H9 (cell line): Measurements from ENCODE around the gene OR10A3. TPM values are rescaled to one million over a fixed set of nuclear protein-coding genes. Genes with fewer than 3 reads are reported as not detected.

Experiments
- DNase-seq: peaks from one replicate; pipeline ENCODE4 v3.0.0-alpha.2; 2017
- H2AFZ ChIP-seq: one replicate; pipeline ENCODE4 v1.6.1; 2013; ENCODE audit warnings: mild to moderate bottlenecking, low read length, control low read depth, moderate library complexity
- H2AK5ac ChIP-seq: 2 replicates; pipeline ENCODE4 v1.6.1; 2013; ENCODE audit warnings: low read length, control low read depth, mixed read lengths; ENCODE audit not compliant: insufficient read length
- H2BK120ac ChIP-seq: one replicate; pipeline ENCODE4 v1.6.1; 2013; ENCODE audit warnings: low read depth, mild to moderate bottlenecking, low read length, control low read depth, inconsistent platforms; ENCODE audit not compliant: poor library complexity, severe bottlenecking
- H2BK12ac ChIP-seq: 2 replicates; pipeline ENCODE4 v1.6.1; 2013; ENCODE audit warnings: low read length, control low read depth, mixed read lengths, low read depth; ENCODE audit not compliant: insufficient read length
- H2BK15ac ChIP-seq: 2 replicates; pipeline ENCODE4 v1.6.1; 2013; ENCODE audit warnings: low read depth, low read length, control low read depth
- H2BK20ac ChIP-seq: one replicate; pipeline ENCODE4 v1.6.1; 2013; ENCODE audit warnings: low read depth, mild to moderate bottlenecking, low read length, control low read depth, inconsistent platforms; ENCODE audit not compliant: poor library complexity, severe bottlenecking
- H2BK5ac ChIP-seq: 2 replicates; pipeline ENCODE4 v1.6.1; 2013; ENCODE audit warnings: low read length, control low read depth, mixed read lengths; ENCODE audit not compliant: insufficient read length
- H3K14ac ChIP-seq: 2 replicates; pipeline ENCODE4 v1.6.1; 2013; ENCODE audit warnings: low read length, control low read depth; ENCODE audit not compliant: insufficient read depth
- H3K18ac ChIP-seq: 2 replicates; pipeline ENCODE4 v1.6.1; 2013; ENCODE audit warnings: low read depth, mild to moderate bottlenecking, mixed read lengths, low read length, control low read depth; ENCODE audit not compliant: insufficient read length
- H3K23ac ChIP-seq: 2 replicates; pipeline ENCODE4 v1.6.1; 2013; ENCODE audit warnings: low read length, control low read depth, mixed read lengths, low read depth; ENCODE audit not compliant: insufficient read length
- H3K23me2 ChIP-seq: 2 replicates; pipeline ENCODE4 v1.6.1; 2013; ENCODE audit warnings: low read depth, mild to moderate bottlenecking, mixed read lengths, low read length, control low read depth; ENCODE audit not compliant: insufficient read length, poor library complexity, severe bottlenecking
- H3K27ac ChIP-seq: 2 replicates; pipeline ENCODE4 v1.5.1; 2013; ENCODE audit warnings: low read length, control low read depth, mixed read lengths, low read depth; ENCODE audit not compliant: insufficient read length
- H3K27me3 ChIP-seq: 2 replicates; pipeline ENCODE4 v1.6.1; 2013; ENCODE audit warnings: low read length, control low read depth, inconsistent platforms; ENCODE audit not compliant: insufficient read depth
- H3K4ac ChIP-seq: 2 replicates; pipeline ENCODE4 v1.6.1; 2013; ENCODE audit warnings: low read depth, mild to moderate bottlenecking, control low read depth, inconsistent platforms, low read length, moderate library complexity
- H3K4me1 ChIP-seq: 2 replicates; pipeline ENCODE4 v1.6.1; 2013; ENCODE audit warnings: low read length, control low read depth, inconsistent platforms; ENCODE audit not compliant: insufficient read depth
- H3K4me2 ChIP-seq: 2 replicates; pipeline ENCODE4 v1.6.1; 2013; ENCODE audit warnings: low read length, control low read depth, mixed read lengths; ENCODE audit not compliant: insufficient read length, insufficient read depth
- H3K56ac ChIP-seq: 2 replicates; pipeline ENCODE4 v1.6.1; 2013; ENCODE audit warnings: low read depth, mild to moderate bottlenecking, mixed read lengths, low read length, control low read depth; ENCODE audit not compliant: insufficient read length
- H3K79me1 ChIP-seq: 2 replicates; pipeline ENCODE4 v1.6.1; 2013; ENCODE audit warnings: low read depth, mild to moderate bottlenecking, moderate library complexity, low read length, control low read depth, inconsistent platforms; ENCODE audit not compliant: insufficient read depth, poor library complexity, severe bottlenecking
- H3K79me2 ChIP-seq: 2 replicates; pipeline ENCODE4 v1.6.1; 2013; ENCODE audit warnings: low read length, control low read depth, inconsistent platforms; ENCODE audit not compliant: insufficient read depth
- H3K9ac ChIP-seq: 2 replicates; pipeline ENCODE4 v1.6.1; 2013; ENCODE audit warnings: low read length, control low read depth, mixed read lengths; ENCODE audit not compliant: insufficient read length; ENCODE audit errors: extremely low read depth
- H3K9me3 ChIP-seq: one replicate; pipeline ENCODE4 v1.6.1; 2013; ENCODE audit warnings: low read depth, low read length, inconsistent platforms; ENCODE audit not compliant: control insufficient read depth
- H3T11ph ChIP-seq: one replicate; pipeline ENCODE4 v1.6.1; 2013; ENCODE audit warnings: mild to moderate bottlenecking, low read length, control low read depth, inconsistent platforms
- H4K20me1 ChIP-seq: one replicate; pipeline ENCODE4 v1.6.1; 2013; ENCODE audit not compliant: control insufficient read depth, insufficient read length, insufficient read depth
- H4K5ac ChIP-seq: 2 replicates; pipeline ENCODE4 v1.6.1; 2013; ENCODE audit warnings: low read depth, mild to moderate bottlenecking, mixed read lengths, low read length, control low read depth; ENCODE audit not compliant: insufficient read length
- H4K8ac ChIP-seq: replicated peaks from 2 replicates; pipeline ENCODE4 v1.6.1; 2013; ENCODE audit warnings: low read length, control low read depth, mixed read lengths, low read depth; ENCODE audit not compliant: insufficient read length
- H4K91ac ChIP-seq: 2 replicates; pipeline ENCODE4 v1.6.1; 2013; ENCODE audit warnings: low read depth, mild to moderate bottlenecking, moderate library complexity, mixed read lengths, low read length, control low read depth; ENCODE audit not compliant: insufficient read length
- H3K27ac Mint-ChIP-seq, 3 experiments: 2 replicates in 2 of 3; 3 replicates in 1 of 3; pipeline ENCODE4 v1.8.0; 2020 to 2021; ENCODE audit warnings: mixed read lengths in 3 of 3, mild to moderate bottlenecking in 1 of 3, moderate library complexity in 1 of 3
- H3K27me3 Mint-ChIP-seq: 2 replicates; pipeline ENCODE4 v1.8.0; 2021; ENCODE audit warnings: low read depth, mild to moderate bottlenecking, moderate library complexity, mixed read lengths
- H3K36me3 Mint-ChIP-seq, 3 experiments: 2 replicates in 2 of 3; 3 replicates in 1 of 3; pipeline ENCODE4 v1.8.0; 2020 to 2021; ENCODE audit warnings: low read depth in 3 of 3, mixed read lengths in 3 of 3; ENCODE audit not compliant: insufficient read depth in 1 of 3
- H3K4me1 Mint-ChIP-seq, 2 experiments: 2 replicates each; pipeline ENCODE4 v1.8.0; 2020; ENCODE audit warnings: mixed read lengths in 2 of 2
- H3K4me3 Mint-ChIP-seq, 2 experiments: 2 replicates in 1 of 2; 3 replicates in 1 of 2; pipeline ENCODE4 v1.8.0; 2020 to 2021; ENCODE audit warnings: mild to moderate bottlenecking in 2 of 2, mixed read lengths in 2 of 2, moderate library complexity in 1 of 2
- H3K9me3 Mint-ChIP-seq, 2 experiments: 2 replicates in 1 of 2; 3 replicates in 1 of 2; pipeline ENCODE4 v1.8.0; 2020; ENCODE audit warnings: mild to moderate bottlenecking in 2 of 2, mixed read lengths in 2 of 2, moderate library complexity in 1 of 2
- CTCF ChIP-seq: fragments of 200-600 bp; sonication (generic); conservative IDR thresholded peaks from 3 replicates; pipeline ENCODE4 v1.8.0; 2021; ENCODE audit warnings: antibody characterized with exemption, mild to moderate bottlenecking
- WGBS: extraction: QIAGEN DNeasy Blood & Tissue Kit; methylation state at CpG from one replicate; pipeline ENCODE4 v1.1.7; 2013; ENCODE audit warnings: missing lambda C conversion rate, low lambda C conversion rate, mixed read lengths; ENCODE audit not compliant: insufficient read length; ENCODE audit errors: extremely low coverage; 5-methylcytosine and 5-hydroxymethylcytosine counted together
- total RNA-seq: library from RNA; stranded (reverse); gene quantifications from 2 replicates; pipeline ENCODE4 v1.2.1, GENCODE V29; 2021

OR10A3 gene
- total RNA-seq, 1 experiment from 2014 or later: not detected

GRCh38 chr11:7907121-7907520, 34.4 kb downstream of the OR10A3 start:
- no peak overlapping the region for H2BK5ac ChIP-seq
- no peaks in the 10 kb centered on the region for H3K23me2 ChIP-seq
- Mint-ChIP-seq H3K4me1 (peaks cover 71 to 81% of the 10 kb centered on the region in 2 experiments), H3K4me3 (no peak overlapping the region; a peak in 1 of 5 replicates), H3K36me3 (no peaks in the 10 kb centered on the region), H3K9me3 (no peaks in the 10 kb centered on the region), H3K27me3 (no peaks in the 10 kb centered on the region), H3K27ac (peak overlapping the region in 1 of 3 experiments; percentile 50; a peak in 2 of 7 replicates)
- H3K56ac ChIP-seq: no peak overlapping the region
- H3K18ac ChIP-seq: no peak overlapping the region
- no peak overlapping the region; the same call in 1 of the 2 replicates for H3K4ac ChIP-seq
- no peak overlapping the region for H3K4me2 ChIP-seq
- H3K79me2 ChIP-seq: no peaks in the 10 kb centered on the region
- H2AK5ac ChIP-seq: no peak overlapping the region
- H3K9ac ChIP-seq: no peak overlapping the region
- no peak overlapping the region for H3K14ac ChIP-seq
- no peaks in the 10 kb centered on the region for H3K9me3 ChIP-seq
- peaks cover 10% of the 10 kb centered on the region; the same call in 1 of the 2 replicates for H3K4me1 ChIP-seq
- H2AFZ ChIP-seq: no peak overlapping the region
- H3T11ph ChIP-seq: no peak overlapping the region
- H3K27me3 ChIP-seq: no peaks in the 10 kb centered on the region
- no peak overlapping the region for H2BK20ac ChIP-seq
- H3K27ac ChIP-seq: peak overlapping the region; percentile 54
- H4K20me1 ChIP-seq: no peaks in the 10 kb centered on the region
- no peak overlapping the region for H2BK120ac ChIP-seq
- no peaks in the 10 kb centered on the region for H3K79me1 ChIP-seq
- H3K23ac ChIP-seq: no peak overlapping the region
- H4K8ac ChIP-seq: no peak overlapping the region
- DNase-seq: no peak
- no peak overlapping the region for H4K91ac ChIP-seq
- no peak overlapping the region for H2BK15ac ChIP-seq
- no peak for TF ChIP-seq CTCF
- no peak overlapping the region for H4K5ac ChIP-seq
- no CpG with 5 or more reads among the region's 3 CpGs for WGBS
- no peak overlapping the region for H2BK12ac ChIP-seq
